ENCODE data around the gene PALLD. TPM values are rescaled to one million over a fixed set of nuclear protein-coding genes. Genes with fewer than 3 reads are reported as not detected.

Gene PALLD
- total RNA-seq, 1 donor from 2014 or later: 58.7 TPM

- Mint-ChIP-seq H3K36me3 (ENCODE audit: low read depth) (no peaks in the 10 kb centered on the region), H3K4me1 (peaks cover 17% of the 10 kb centered on the region), H3K27me3 (ENCODE audit: low read depth) (no peaks in the 10 kb centered on the region), H3K27ac (ENCODE audit: unreplicated experiment) (no peak overlapping the region), H3K4me3 (no peak overlapping the region), H3K9me3 (peaks cover 2% of the 10 kb centered on the region)
- TF ChIP-seq CTCF (conservative IDR thresholded peaks at IDR 0.05): no peak
- DNase-seq (ENCODE audit: low read depth, low spot score): no peak
Measured at GRCh38 chr4:168623484-168623883, 126.6 kb downstream of the PALLD start.

- Mint-ChIP-seq H3K4me3 (peak overlapping the region; percentile 20), H3K36me3 (ENCODE audit: low read depth) (no peaks in the 10 kb centered on the region), H3K27me3 (ENCODE audit: low read depth) (no peaks in the 10 kb centered on the region), H3K4me1 (peaks cover 29% of the 10 kb centered on the region), H3K27ac (ENCODE audit: unreplicated experiment) (no peak overlapping the region), H3K9me3 (no peaks in the 10 kb centered on the region)
- DNase-seq (ENCODE audit: low read depth, low spot score): no peak
- TF ChIP-seq CTCF (conservative IDR thresholded peaks at IDR 0.05): no peak
Measured at GRCh38 chr4:168628251-168628650, 131.4 kb downstream of the PALLD start.

- H3K27ac Mint-ChIP-seq (ENCODE audit: unreplicated experiment): no peak overlapping the region
- H3K4me3 Mint-ChIP-seq: peak overlapping the region; percentile 49
- no peaks in the 10 kb centered on the region for H3K9me3 Mint-ChIP-seq
- DNase-seq (ENCODE audit: low read depth, low spot score): no peak
- peaks cover 37% of the 10 kb centered on the region for H3K4me1 Mint-ChIP-seq
- no peaks in the 10 kb centered on the region for H3K36me3 Mint-ChIP-seq (ENCODE audit: low read depth)
- no peak for TF ChIP-seq CTCF (conservative IDR thresholded peaks at IDR 0.05)
- H3K27me3 Mint-ChIP-seq (ENCODE audit: low read depth): no peaks in the 10 kb centered on the region
Measured at GRCh38 chr4:168629566-168629965, 132.7 kb downstream of the PALLD start.

GRCh38 chr4:168630445-168631187 is 133.8 kb downstream of the PALLD start:
- no peak for TF ChIP-seq CTCF (conservative IDR thresholded peaks at IDR 0.05)
- DNase-seq (ENCODE audit: low read depth, low spot score): no peak
- Mint-ChIP-seq H3K36me3 (ENCODE audit: low read depth) (no peaks in the 10 kb centered on the region), H3K27me3 (ENCODE audit: low read depth) (no peaks in the 10 kb centered on the region), H3K4me3 (peak overlapping the region; percentile 97), H3K4me1 (peaks cover 47% of the 10 kb centered on the region), H3K27ac (ENCODE audit: unreplicated experiment) (no peak overlapping the region), H3K9me3 (no peaks in the 10 kb centered on the region)

GRCh38 chr4:168631241-168632162 is 134.7 kb downstream of the PALLD start:
- Mint-ChIP-seq H3K4me3 (peak overlapping the region; percentile 97), H3K4me1 (peaks cover 51% of the 10 kb centered on the region), H3K27me3 (ENCODE audit: low read depth) (no peaks in the 10 kb centered on the region), H3K27ac (ENCODE audit: unreplicated experiment) (peak overlapping the region; percentile 95), H3K36me3 (ENCODE audit: low read depth) (no peaks in the 10 kb centered on the region), H3K9me3 (no peaks in the 10 kb centered on the region)
- peak; percentile 63 for TF ChIP-seq CTCF (conservative IDR thresholded peaks at IDR 0.05)
- peak; percentile 69 for DNase-seq (ENCODE audit: low read depth, low spot score)

All from neural crest cell (in vitro differentiated cells).